Testis (tissue), 2 donors: ENCODE data around the gene TEAD3.

Experiments
- CTCF ChIP-seq, 3 experiments: fragments of 450-650 bp in 2 of 3; fragments of 200-600 bp in 1 of 3; sonication (generic) in 1 of 3; IDR thresholded peaks; one replicate each; pipeline ENCODE4 v1.5.1; 2016 to 2019; ENCODE audit warnings: antibody characterized with exemption in 3 of 3, mild to moderate bottlenecking in 2 of 3, moderate library complexity in 1 of 3
- POLR2A ChIP-seq: fragments of 450-650 bp; IDR thresholded peaks from one replicate; pipeline ENCODE4 v1.6.1; 2017; ENCODE audit warnings: antibody characterized with exemption, mild to moderate bottlenecking, moderate library complexity

- TF ChIP-seq CTCF (IDR thresholded peaks at IDR 0.05), result no peak
- TF ChIP-seq POLR2A, result no peak
Observed at GRCh38 chr6:35474942-35475570, 21.8 kb downstream of the TEAD3 start.
